Right atrium auricular region (tissue), 2 donors: ENCODE measurements around the gene ADGRD2. TPM values are rescaled to one million over a fixed set of nuclear protein-coding genes. Genes with fewer than 3 reads are reported as not detected.

ENCODE experiments used
- DNase-seq: peaks from one replicate; pipeline ENCODE4 v3.0.0-alpha.2; 2019; ENCODE audit warnings: low spot score
- H3K27ac ChIP-seq, 2 donors: fragments of 200-600 bp; sonication (generic); 1 replicate in 1 of 2; 2 replicates in 1 of 2; pipeline ENCODE4 v1.5.1; 2016 to 2019
- H3K27me3 ChIP-seq, 2 donors: fragments of 200-600 bp; sonication (generic); one replicate each; pipeline versions ENCODE4 v1.5.1 to v1.6.0; 2017 to 2019
- H3K36me3 ChIP-seq: fragments of 200-600 bp; sonication (generic); one replicate; pipeline ENCODE4 v1.5.1; 2016
- H3K4me1 ChIP-seq, 2 donors: fragments of 200-600 bp; sonication (generic); one replicate each; pipeline versions ENCODE4 v1.5.1 to v1.6.0; 2017 to 2019
- H3K4me3 ChIP-seq, 2 donors: fragments of 200-600 bp; sonication (generic); 1 replicate in 1 of 2; 2 replicates in 1 of 2; pipeline ENCODE4 v1.5.1; 2017 to 2019; ENCODE audit warnings: mild to moderate bottlenecking in 1 of 2, moderate library complexity in 1 of 2
- H3K9me3 ChIP-seq, 2 donors: fragments of 200-600 bp; sonication (generic); one replicate each; pipeline ENCODE4 v1.5.1; 2019
- CTCF ChIP-seq, 2 donors: fragments of 200-600 bp; sonication (generic); IDR thresholded peaks; one replicate each; pipeline ENCODE4 v1.5.1; 2019; ENCODE audit warnings: antibody characterized with exemption in 2 of 2
- total RNA-seq, 2 donors: library from RNA; depleted of rRNA; stranded (reverse); fragments of >200 nt; gene quantifications; one replicate each; pipeline ENCODE4 v1.1.0, GENCODE V29; 2016

Gene ADGRD2
- total RNA-seq, 2 donors from 2014 or later: not detected

- DNase-seq: no peak
- Histone ChIP-seq H3K4me3 (no peak overlapping the region), H3K27me3 (no peaks in the 10 kb centered on the region), H3K36me3 (no peaks in the 10 kb centered on the region), H3K9me3 (no peaks in the 10 kb centered on the region), H3K27ac (no peak overlapping the region), H3K4me1 (peaks cover 0 to 5% of the 10 kb centered on the region in 2 donors)
- TF ChIP-seq CTCF (IDR thresholded peaks at IDR 0.05): no peak
Observed at GRCh38 chr9:124522121-124523098, 72.2 kb downstream of the ADGRD2 start.

GRCh38 chr9:124526174-124526573 is 75.9 kb downstream of the ADGRD2 start:
- Histone ChIP-seq H3K27me3 (no peaks in the 10 kb centered on the region), H3K9me3 (no peaks in the 10 kb centered on the region), H3K4me3 (no peak overlapping the region), H3K4me1 (peaks cover 0 to 5% of the 10 kb centered on the region in 2 donors), H3K27ac (no peak overlapping the region), H3K36me3 (no peaks in the 10 kb centered on the region)
- no peak for DNase-seq
- TF ChIP-seq CTCF (IDR thresholded peaks at IDR 0.05): no peak

GRCh38 chr9:124527781-124528180 is 77.5 kb downstream of the ADGRD2 start:
- Histone ChIP-seq H3K27me3 (no peaks in the 10 kb centered on the region), H3K4me3 (no peak overlapping the region), H3K9me3 (no peaks in the 10 kb centered on the region), H3K27ac (no peak overlapping the region), H3K4me1 (peaks cover 0 to 5% of the 10 kb centered on the region in 2 donors), H3K36me3 (no peaks in the 10 kb centered on the region)
- no peak for DNase-seq
- TF ChIP-seq CTCF (IDR thresholded peaks at IDR 0.05): no peak

Other genes with a start within 250 kb of the ADGRD2 start
- 1 to 10 TPM; 9.2 to 9.7 TPM for gene NEK6, start 192.5 kb upstream of the ADGRD2 start, total RNA-seq
- gene PSMB7, start 35.0 kb upstream of the ADGRD2 start, total RNA-seq: 100 to 1,000 TPM; 178 to 207 TPM
- not detected for gene NR5A1, start 56.9 kb downstream of the ADGRD2 start, total RNA-seq